Stimulated activated CD4-positive, alpha-beta T cell treated with anti-CD3 and anti-CD28 coated beads, Interleukin-15, amount 100 ng/mL, for 24 hours (primary cell): ENCODE measurements around the gene UBE2V1.
A peak's percentile ranks its signal among the peaks of the same experiment; 100 is the strongest.

Experiments
- DNase-seq: peaks from one replicate; pipeline ENCODE4 v3.0.0-alpha.2; 2020

Gene UBE2V1

GRCh38 chr20:50061151-50062005, 51.6 kb downstream of the UBE2V1 start:
- DNase-seq: no peak

- DNase-seq: no peak
Measured at GRCh38 chr20:50058662-50059402, 54.1 kb downstream of the UBE2V1 start.

GRCh38 chr20:50057714-50058053, 55.3 kb downstream of the UBE2V1 start:
- no peak for DNase-seq

- no peak for DNase-seq
Measured at GRCh38 chr20:50056951-50057713, 55.8 kb downstream of the UBE2V1 start.

GRCh38 chr20:50056408-50056926, 56.5 kb downstream of the UBE2V1 start:
- no peak for DNase-seq

GRCh38 chr20:50055524-50056083, 57.3 kb downstream of the UBE2V1 start:
- no peak for DNase-seq

GRCh38 chr20:50054626-50055511, 58.1 kb downstream of the UBE2V1 start:
- DNase-seq: no peak

GRCh38 chr20:50054231-50054547, 58.8 kb downstream of the UBE2V1 start:
- no peak for DNase-seq

GRCh38 chr20:50053362-50054230, 59.4 kb downstream of the UBE2V1 start:
- DNase-seq: no peak

- no peak for DNase-seq
Measured at GRCh38 chr20:50052550-50053361, 60.2 kb downstream of the UBE2V1 start.

GRCh38 chr20:50050660-50051308, 62.2 kb downstream of the UBE2V1 start:
- no peak for DNase-seq

GRCh38 chr20:50050214-50050613, 62.7 kb downstream of the UBE2V1 start:
- DNase-seq: no peak

- DNase-seq: no peak
Measured at GRCh38 chr20:50049442-50050026, 63.4 kb downstream of the UBE2V1 start.

GRCh38 chr20:50048420-50049166, 64.4 kb downstream of the UBE2V1 start:
- peak; percentile 10 for DNase-seq

- no peak for DNase-seq
Measured at GRCh38 chr20:50044353-50044960, 68.5 kb downstream of the UBE2V1 start.

- no peak for DNase-seq
Measured at GRCh38 chr20:50043573-50044352, 69.2 kb downstream of the UBE2V1 start.
